Keratinocyte (primary cell): ENCODE data around the gene TMEM151B. TPM values are rescaled to one million over a fixed set of nuclear protein-coding genes. Genes with fewer than 3 reads are reported as not detected.

ENCODE experiments used
- DNase-seq: peaks from one replicate; pipeline ENCODE4 v3.0.0-alpha.2; 2011; ENCODE audit warnings: low read depth, missing footprints, low spot score
- FAIRE-seq: peaks from 2 replicates; lab custom pipeline; 2011; peaks lifted over from hg19 to GRCh38; lab: Jason Lieb, UNC
- H2AFZ ChIP-seq: 2 replicates; pipeline ENCODE4 v1.6.0; 2012; ENCODE audit warnings: low read length, control low read depth, inconsistent platforms; ENCODE audit not compliant: control insufficient read depth
- H3K27ac ChIP-seq: 2 replicates; pipeline ENCODE4 v1.5.1; 2011; ENCODE audit warnings: low read length; ENCODE audit not compliant: control insufficient read depth, insufficient read depth
- H3K27me3 ChIP-seq: 3 replicates; pipeline ENCODE4 v1.6.0; 2011; ENCODE audit warnings: low read length; ENCODE audit not compliant: control insufficient read depth, insufficient read depth; ENCODE audit errors: extremely low read depth
- H3K36me3 ChIP-seq, 2 experiments: 2 replicates in 1 of 2; 3 replicates in 1 of 2; pipeline ENCODE4 v1.5.1; 2011; ENCODE audit warnings: low read length in 2 of 2, mild to moderate bottlenecking in 1 of 2; ENCODE audit not compliant: control insufficient read depth in 2 of 2, insufficient read depth in 2 of 2; ENCODE audit errors: extremely low read depth in 1 of 2
- H3K4me1 ChIP-seq: 3 replicates; pipeline ENCODE4 v1.5.1; 2011; ENCODE audit warnings: low read length; ENCODE audit not compliant: control insufficient read depth, insufficient read depth; ENCODE audit errors: extremely low read depth
- H3K4me2 ChIP-seq: 3 replicates; pipeline ENCODE4 v1.6.0; 2011; ENCODE audit warnings: low read depth, low read length; ENCODE audit not compliant: control insufficient read depth, insufficient read depth; ENCODE audit errors: extremely low read depth
- H3K4me3 ChIP-seq, 3 experiments: fragments of 200-600 bp in 1 of 3; sonication (generic) in 1 of 3; 2 replicates in 2 of 3; 3 replicates in 1 of 3; pipeline ENCODE4 v1.5.1; 2011 to 2016; ENCODE audit warnings: low read length in 3 of 3, mild to moderate bottlenecking in 3 of 3, control low read depth in 2 of 3, inconsistent platforms in 1 of 3, low read depth in 1 of 3, mixed read lengths in 1 of 3, mixed run types in 1 of 3, moderate library complexity in 1 of 3; ENCODE audit not compliant: control insufficient read depth in 2 of 3, insufficient read depth in 2 of 3; ENCODE audit errors: extremely low read depth in 1 of 3
- H3K79me2 ChIP-seq: 2 replicates; pipeline ENCODE4 v1.6.0; 2012; ENCODE audit warnings: low read length; ENCODE audit not compliant: control insufficient read depth, insufficient read depth
- H3K9ac ChIP-seq: 3 replicates; pipeline ENCODE4 v1.6.0; 2011; ENCODE audit warnings: low read length; ENCODE audit not compliant: control insufficient read depth, insufficient read depth; ENCODE audit errors: extremely low read depth
- H3K9me1 ChIP-seq: 3 replicates; pipeline ENCODE4 v1.6.0; 2011; ENCODE audit warnings: low read length; ENCODE audit not compliant: control insufficient read depth, insufficient read depth; ENCODE audit errors: extremely low read depth
- H3K9me3 ChIP-seq: 2 replicates; pipeline ENCODE4 v1.5.1; 2012; ENCODE audit warnings: low read depth, low read length; ENCODE audit not compliant: control insufficient read depth
- H4K20me1 ChIP-seq: 3 replicates; pipeline ENCODE4 v1.6.0; 2011; ENCODE audit warnings: low read length; ENCODE audit not compliant: control insufficient read depth, insufficient read depth; ENCODE audit errors: extremely low read depth
- CTCF ChIP-seq, 3 experiments: IDR thresholded peaks in 1 of 3; conservative IDR thresholded peaks in 1 of 3; optimal IDR thresholded peaks in 1 of 3; 2 replicates in 2 of 3; 3 replicates in 1 of 3; pipeline versions ENCODE3 to v1.5.1; 2011; ENCODE audit warnings: low read length in 3 of 3, mild to moderate bottlenecking in 3 of 3, moderate library complexity in 2 of 3, control low read depth in 1 of 3, inconsistent platforms in 1 of 3; ENCODE audit not compliant: insufficient read depth in 2 of 3; ENCODE audit errors: extremely low read depth in 1 of 3
- EZH2 ChIP-seq: IDR thresholded peaks from one replicate; pipeline ENCODE4 v1.6.1; 2012; ENCODE audit warnings: inconsistent platforms, mild to moderate bottlenecking, low read length, moderate library complexity
- dilution Hi-C: fragments of 300-500 bp; cut with MboI; formaldehyde crosslinking; loops from one replicate; pipeline ENCODE4 v1.7.0; 2020; ENCODE audit warnings: low sequenced_read_pairs; ENCODE audit not compliant: extremely low pct_ligation_motif_present
- polyA minus RNA-seq, 3 experiments: library from RNA; depleted of rRNA, polyadenylated mRNA; stranded (reverse); fragments of >200 nt; gene quantifications; 1 replicate in 1 of 3; 2 replicates in 1 of 3; 3 replicates in 1 of 3; pipeline ENCODE4 v1.2.3, GENCODE V29; 2011
- polyA plus RNA-seq, 5 experiments: library from polyadenylated mRNA; depleted of rRNA in 3 of 5; stranded (reverse) in 3 of 5; stranded (forward) in 1 of 5; unstranded in 1 of 5; fragments of >200 nt; gene quantifications; 1 replicate in 1 of 5; 2 replicates in 3 of 5; 3 replicates in 1 of 5; pipeline versions ENCODE4 v1.2.1 to v1.2.3, GENCODE V29; 2011 to 2012; ENCODE audit warnings: missing spikeins in 2 of 5, low read depth in 1 of 5, low replicate concordance in 1 of 5

The TMEM151B gene
- polyA plus RNA-seq (not detected in 3 replicates), polyA minus RNA-seq (not detected in 3 replicates)
- not detected for polyA plus RNA-seq (2011; ENCODE audit: low read depth)
- not detected in 2 replicates for polyA plus RNA-seq (2011; cell fraction: cytosol; rRNA removed)
- polyA plus RNA-seq (2011; cell fraction: nucleus; rRNA removed): not detected in 2 replicates
- polyA plus RNA-seq (2012; ENCODE audit: low replicate concordance): 0.25 TPM in 1 of 2 replicates, not detected in the other
- not detected for polyA minus RNA-seq (2011; cell fraction: cytosol; rRNA and poly(A)+ RNA removed)
- polyA minus RNA-seq (2011; cell fraction: nucleus; rRNA and poly(A)+ RNA removed): not detected in 2 replicates

GRCh38 chr6:44269921-44270525, at the start of gene TMEM151B:
TSS of gene TMEM151B (plus strand) at chr6:44270450. CDS start at chr6:44270743, 293 bp downstream.
- Histone ChIP-seq H3K4me2 (no peak within 1 kb of the TSS), H2AFZ (no peak within 1 kb of the TSS), H3K9me1 (no peaks in the 10 kb centered on the region), H3K27ac (no peak within 1 kb of the TSS), H3K36me3 (no peaks in the 10 kb centered on the region), H3K9ac (no peak within 1 kb of the TSS), H3K9me3 (no peaks in the 10 kb centered on the region), H4K20me1 (peaks cover 3% of the 10 kb centered on the region), H3K4me3 (no peak within 1 kb of the TSS), H3K79me2 (no peaks in the 10 kb centered on the region), H3K4me1 (peaks cover 7% of the 10 kb centered on the region), H3K27me3 (peaks cover 49% of the 10 kb centered on the region)
- DNase-seq (no peak), FAIRE-seq (no peak)
- no peak for TF ChIP-seq CTCF (optimal IDR thresholded peaks at IDR 0.05 in 1 of 3, IDR thresholded peaks at IDR 0.05 in 1 of 3, conservative IDR thresholded peaks at IDR 0.05 in 1 of 3; ENCODE audit: extremely low read depth in 1 of 3, insufficient read depth in 2 of 3, low read length in 3 of 3)
- TF ChIP-seq EZH2: peak; percentile 99
- dilution Hi-C loops: no loop called here

- Histone ChIP-seq H3K27me3 (no peaks in the 10 kb centered on the region), H3K36me3 (no peaks in the 10 kb centered on the region), H3K9me3 (no peaks in the 10 kb centered on the region), H3K9me1 (no peaks in the 10 kb centered on the region), H4K20me1 (no peaks in the 10 kb centered on the region), H3K4me2 (no peak overlapping the region), H3K4me3 (no peak overlapping the region), H3K79me2 (peaks cover 18% of the 10 kb centered on the region), H2AFZ (peak overlapping the region; percentile 34), H3K9ac (no peak overlapping the region), H3K27ac (no peak overlapping the region), H3K4me1 (peaks cover 42% of the 10 kb centered on the region)
- TF ChIP-seq CTCF (optimal IDR thresholded peaks at IDR 0.05 in 1 of 3, IDR thresholded peaks at IDR 0.05 in 1 of 3, conservative IDR thresholded peaks at IDR 0.05 in 1 of 3; ENCODE audit: extremely low read depth in 1 of 3, insufficient read depth in 2 of 3, low read length in 3 of 3): no peak
- no peak for TF ChIP-seq EZH2
- no peak for DNase-seq
- FAIRE-seq: no peak
- dilution Hi-C loops: no loop called here
Measured at GRCh38 chr6:44220913-44221290, 49.3 kb upstream of the TMEM151B start.
